GM18499 (cell line): ENCODE measurements around the gene LASP1NB.
"Not testable (repeated sequence)": the region's sequence is repeated elsewhere in the genome, so short reads cannot be mapped to it uniquely, and the experiment has no call there.

Experiments used
- ATAC-seq: cut with Tn5 transposase; IDR thresholded peaks from one replicate; pipeline ENCODE4 v1.9.1; 2021; ENCODE audit warnings: moderate number of reproducible peaks; ENCODE audit not compliant: insufficient read depth, unreplicated experiment

Gene LASP1NB

GRCh38 chr17:38896346-38896954 lies 29.0 kb upstream of the LASP1NB start:
- no peak for ATAC-seq

- ATAC-seq: no peak
Observed at GRCh38 chr17:38897176-38897575, 28.2 kb upstream of the LASP1NB start.

GRCh38 chr17:38897671-38898290 lies 27.6 kb upstream of the LASP1NB start:
- ATAC-seq: no peak

- ATAC-seq: no peak
Observed at GRCh38 chr17:38898291-38898679, 27.1 kb upstream of the LASP1NB start.

GRCh38 chr17:38898812-38899348 lies 26.5 kb upstream of the LASP1NB start:
- ATAC-seq: no peak

- no peak for ATAC-seq
Observed at GRCh38 chr17:38899421-38899820, 26.0 kb upstream of the LASP1NB start.

GRCh38 chr17:38900978-38901656 lies 24.3 kb upstream of the LASP1NB start:
- no peak for ATAC-seq

GRCh38 chr17:38903404-38903803 lies 22.0 kb upstream of the LASP1NB start:
- no peak for ATAC-seq

GRCh38 chr17:38904892-38905291 lies 20.5 kb upstream of the LASP1NB start:
- ATAC-seq: no peak

GRCh38 chr17:38905375-38905774 lies 20.0 kb upstream of the LASP1NB start:
- no peak for ATAC-seq

- ATAC-seq: no peak
Observed at GRCh38 chr17:38906460-38907228, 18.8 kb upstream of the LASP1NB start.

GRCh38 chr17:38907930-38908675 lies 17.3 kb upstream of the LASP1NB start:
- ATAC-seq: no peak

GRCh38 chr17:38908676-38909181 lies 16.7 kb upstream of the LASP1NB start:
- no peak for ATAC-seq

GRCh38 chr17:38910325-38910724 lies 15.1 kb upstream of the LASP1NB start:
- no peak for ATAC-seq

GRCh38 chr17:38911081-38911730 lies 14.2 kb upstream of the LASP1NB start:
- no peak for ATAC-seq

GRCh38 chr17:38911731-38912081 lies 13.7 kb upstream of the LASP1NB start:
- not testable (repeated sequence) for ATAC-seq

- no peak for ATAC-seq
Observed at GRCh38 chr17:38912221-38912813, 13.1 kb upstream of the LASP1NB start.

- no peak for ATAC-seq
Observed at GRCh38 chr17:38914741-38915638, 10.4 kb upstream of the LASP1NB start.
